ENCODE data around the gene RPGR.

The RPGR gene

GRCh38 chrX:38247051-38247450, 80.3 kb downstream of the RPGR start:
- no peak for DNase-seq

GRCh38 chrX:38240541-38240940, 86.8 kb downstream of the RPGR start:
- no peak for DNase-seq

- no peak for DNase-seq
These were observed 90.3 kb downstream of the RPGR start for GRCh38 chrX:38236901-38237615.

GRCh38 chrX:38233891-38234667, 93.2 kb downstream of the RPGR start:
- no peak for DNase-seq

- DNase-seq: no peak
These were observed 95.1 kb downstream of the RPGR start for GRCh38 chrX:38232079-38232686.

GRCh38 chrX:38225093-38225492, 102.2 kb downstream of the RPGR start:
- no peak for DNase-seq

GRCh38 chrX:38224160-38224559, 103.1 kb downstream of the RPGR start:
- DNase-seq: no peak

- DNase-seq: no peak
These were observed 105.8 kb downstream of the RPGR start for GRCh38 chrX:38221391-38221929.

- peak; percentile 33 for DNase-seq
These were observed 106.6 kb downstream of the RPGR start, which contains the start of gene SRPX for GRCh38 chrX:38220415-38221390. SRPX (minus strand) TSS chrX:38220871; CDS start chrX:38220792, 79 bp downstream.

GRCh38 chrX:38220024-38220414, 107.3 kb downstream of the RPGR start:
- DNase-seq: peak; percentile 73
